Trophoblast cell (in vitro differentiated cells and primary cell): Measurements from ENCODE around the gene MBOAT1.

Source experiments
- DNase-seq, 2 donors: peaks; one replicate each; pipeline ENCODE4 v3.0.0-alpha.2; 2016
- H2AFZ ChIP-seq: 2 replicates; pipeline ENCODE4 v1.6.1; 2013; ENCODE audit warnings: low read length, moderate library complexity, mild to moderate bottlenecking; ENCODE audit not compliant: insufficient read depth, poor library complexity
- H2AK5ac ChIP-seq: 2 replicates; pipeline ENCODE4 v1.6.1; 2013; ENCODE audit warnings: mild to moderate bottlenecking, low read length
- H2BK120ac ChIP-seq: 2 replicates; pipeline ENCODE4 v1.6.1; 2013; ENCODE audit warnings: low read length, mild to moderate bottlenecking, moderate library complexity; ENCODE audit not compliant: insufficient read depth, poor library complexity
- H2BK12ac ChIP-seq: 2 replicates; pipeline ENCODE4 v1.6.1; 2013; ENCODE audit warnings: mild to moderate bottlenecking, low read length, moderate library complexity
- H2BK5ac ChIP-seq: 2 replicates; pipeline ENCODE4 v1.6.1; 2013; ENCODE audit warnings: low read length, low read depth, moderate library complexity, mild to moderate bottlenecking; ENCODE audit not compliant: poor library complexity
- H3K14ac ChIP-seq: 2 replicates; pipeline ENCODE4 v1.6.1; 2013; ENCODE audit warnings: mild to moderate bottlenecking, low read length
- H3K18ac ChIP-seq: 2 replicates; pipeline ENCODE4 v1.6.1; 2013; ENCODE audit warnings: mild to moderate bottlenecking, low read length
- H3K23ac ChIP-seq: 2 replicates; pipeline ENCODE4 v1.6.1; 2013; ENCODE audit warnings: low read length
- H3K27ac ChIP-seq: 2 replicates; pipeline ENCODE4 v1.5.1; 2013; ENCODE audit warnings: low read depth, mild to moderate bottlenecking, inconsistent platforms, low read length, moderate library complexity
- H3K27me3 ChIP-seq: 2 replicates; pipeline ENCODE4 v1.6.1; 2013; ENCODE audit warnings: inconsistent platforms, mild to moderate bottlenecking, low read length, moderate library complexity; ENCODE audit not compliant: insufficient read depth
- H3K36me3 ChIP-seq, 2 experiments: 1 replicate in 1 of 2; 2 replicates in 1 of 2; pipeline ENCODE4 v1.6.1; 2013; ENCODE audit warnings: low read length in 2 of 2, mild to moderate bottlenecking in 2 of 2, moderate library complexity in 1 of 2; ENCODE audit not compliant: insufficient read depth in 2 of 2, control insufficient read depth in 1 of 2
- H3K4ac ChIP-seq: 2 replicates; pipeline ENCODE4 v1.6.1; 2013; ENCODE audit warnings: low read depth, mild to moderate bottlenecking, low read length, moderate library complexity
- H3K4me1 ChIP-seq, 2 experiments: 1 replicate in 1 of 2; 2 replicates in 1 of 2; pipeline ENCODE4 v1.6.1; 2013; ENCODE audit warnings: low read length in 2 of 2, mild to moderate bottlenecking in 2 of 2, moderate library complexity in 1 of 2; ENCODE audit not compliant: insufficient read depth in 2 of 2, control insufficient read depth in 1 of 2
- H3K4me2 ChIP-seq: 2 replicates; pipeline ENCODE4 v1.6.1; 2013; ENCODE audit warnings: inconsistent platforms, mild to moderate bottlenecking, low read length, moderate library complexity
- H3K4me3 ChIP-seq: 2 replicates; pipeline ENCODE4 v1.5.1; 2013; ENCODE audit warnings: mild to moderate bottlenecking, low read depth, low read length, inconsistent platforms
- H3K79me1 ChIP-seq: one replicate; pipeline ENCODE4 v1.6.1; 2013; ENCODE audit warnings: low read length
- H3K79me2 ChIP-seq: 2 replicates; pipeline ENCODE4 v1.6.1; 2013; ENCODE audit warnings: low read length, mild to moderate bottlenecking; ENCODE audit not compliant: control insufficient read depth, insufficient read depth, poor library complexity
- H3K9ac ChIP-seq: 2 replicates; pipeline ENCODE4 v1.6.1; 2013; ENCODE audit warnings: mild to moderate bottlenecking, low read length
- H3K9me3 ChIP-seq: 2 replicates; pipeline ENCODE4 v1.6.1; 2013; ENCODE audit warnings: low read depth, mild to moderate bottlenecking, control low read depth, inconsistent platforms, low read length; ENCODE audit not compliant: insufficient read depth
- H4K12ac ChIP-seq: 2 replicates; pipeline ENCODE4 v1.6.1; 2013; ENCODE audit warnings: low read depth, mild to moderate bottlenecking, low read length, moderate library complexity
- H4K8ac ChIP-seq: 2 replicates; pipeline ENCODE4 v1.6.1; 2013; ENCODE audit warnings: low read depth, mild to moderate bottlenecking, low read length, moderate library complexity
- H4K91ac ChIP-seq: one replicate; pipeline ENCODE4 v1.6.1; 2013; ENCODE audit warnings: low read depth, mild to moderate bottlenecking, low read length, moderate library complexity
- WGBS: extraction: QIAGEN DNeasy Blood & Tissue Kit; methylation state at CpG from one replicate; pipeline ENCODE4 v1.1.7; 2013; ENCODE audit warnings: missing lambda C conversion rate; ENCODE audit not compliant: insufficient read length, insufficient coverage; ENCODE audit errors: extremely low coverage; 5-methylcytosine and 5-hydroxymethylcytosine counted together

The MBOAT1 gene

DNA sequence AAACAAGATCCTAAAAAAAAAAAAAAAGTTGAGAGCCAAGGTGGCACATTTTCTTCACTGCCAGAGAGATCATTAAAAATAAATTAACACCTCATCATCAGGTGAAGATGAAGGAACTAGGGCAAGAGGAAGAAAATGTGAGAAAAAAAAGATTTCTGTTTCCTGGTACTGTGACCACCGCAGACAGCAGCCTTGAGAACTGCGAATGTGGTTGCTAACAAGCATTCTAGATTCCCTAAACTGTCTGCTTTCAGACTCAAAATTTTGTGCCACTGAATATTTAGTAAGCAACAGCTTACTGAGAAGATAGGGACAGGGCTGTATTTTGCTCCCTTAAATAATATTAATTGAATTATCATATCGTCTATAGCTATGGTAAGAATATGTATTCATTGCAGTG lies 24.1 kb upstream of the MBOAT1 start:
- no peaks in the 10 kb centered on the region for H3K79me1 ChIP-seq

DNA sequence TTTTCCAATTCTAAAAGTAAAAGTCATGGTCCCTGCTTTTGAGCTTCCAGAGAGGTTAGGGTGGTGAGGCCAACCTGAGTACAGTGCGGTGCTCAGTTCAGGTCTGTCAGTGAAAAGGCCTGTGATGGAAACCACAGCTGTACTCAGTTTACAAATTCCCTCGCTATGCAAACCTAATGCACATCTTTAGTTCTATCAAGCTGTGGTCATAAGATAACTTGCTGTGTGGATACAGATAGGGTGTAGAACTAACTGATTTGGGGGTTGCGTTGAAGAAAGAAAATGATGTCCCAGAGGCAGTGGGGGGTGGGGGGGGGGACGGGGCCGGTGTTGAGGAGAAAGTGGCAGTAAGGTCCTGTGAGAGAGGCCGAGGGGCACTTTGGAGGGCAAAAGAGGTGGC lies 22.8 kb upstream of the MBOAT1 start:
- no peak overlapping the region for H2BK5ac ChIP-seq
- H3K18ac ChIP-seq = no peak overlapping the region
- no peak overlapping the region for H2AFZ ChIP-seq
- no peak overlapping the region for H2BK12ac ChIP-seq
- H2BK120ac ChIP-seq = no peak overlapping the region
- no peak overlapping the region for H3K4me2 ChIP-seq
- no peak overlapping the region for H3K9ac ChIP-seq
- H2AK5ac ChIP-seq = no peak overlapping the region
- H3K14ac ChIP-seq = no peak overlapping the region
- H4K91ac ChIP-seq = no peak overlapping the region
- H3K4me3 ChIP-seq = no peak overlapping the region
- H3K4me1 ChIP-seq = peaks cover 0 to 6% of the 10 kb centered on the region in 2 experiments
- DNase-seq = no peak
- H3K79me1 ChIP-seq = no peaks in the 10 kb centered on the region
- peaks cover 2% of the 10 kb centered on the region for H3K79me2 ChIP-seq
- H4K12ac ChIP-seq = no peak overlapping the region
- no peak overlapping the region for H3K23ac ChIP-seq
- no peak overlapping the region for H3K4ac ChIP-seq
- no peak overlapping the region for H3K27ac ChIP-seq
- no CpG with 5 or more reads among the region's 6 CpGs for WGBS
- no peaks in the 10 kb centered on the region for H3K27me3 ChIP-seq
- H3K9me3 ChIP-seq = no peaks in the 10 kb centered on the region
- H3K36me3 ChIP-seq = no peaks in the 10 kb centered on the region
- no peak overlapping the region for H4K8ac ChIP-seq

More for the DNA sequence above, 24.1 kb upstream of the MBOAT1 start:
- Histone ChIP-seq H2AK5ac (no peak overlapping the region), H2BK12ac (no peak overlapping the region), H3K9ac (no peak overlapping the region), H2BK120ac (no peak overlapping the region), H3K27me3 (no peaks in the 10 kb centered on the region), H3K4ac (no peak overlapping the region), H3K4me2 (no peak overlapping the region), H2AFZ (no peak overlapping the region), H3K23ac (no peak overlapping the region), H4K91ac (no peak overlapping the region), H3K36me3 (no peaks in the 10 kb centered on the region), H3K4me3 (no peak overlapping the region), H4K12ac (no peak overlapping the region), H3K4me1 (peaks cover 0 to 6% of the 10 kb centered on the region in 2 experiments), H3K18ac (no peak overlapping the region), H3K9me3 (no peaks in the 10 kb centered on the region), H2BK5ac (no peak overlapping the region), H3K14ac (no peak overlapping the region), H4K8ac (no peak overlapping the region), H3K79me2 (peaks cover 2% of the 10 kb centered on the region), H3K27ac (no peak overlapping the region)
- no CpG with 5 or more reads among the region's 3 CpGs for WGBS
- no peak for DNase-seq

DNA sequence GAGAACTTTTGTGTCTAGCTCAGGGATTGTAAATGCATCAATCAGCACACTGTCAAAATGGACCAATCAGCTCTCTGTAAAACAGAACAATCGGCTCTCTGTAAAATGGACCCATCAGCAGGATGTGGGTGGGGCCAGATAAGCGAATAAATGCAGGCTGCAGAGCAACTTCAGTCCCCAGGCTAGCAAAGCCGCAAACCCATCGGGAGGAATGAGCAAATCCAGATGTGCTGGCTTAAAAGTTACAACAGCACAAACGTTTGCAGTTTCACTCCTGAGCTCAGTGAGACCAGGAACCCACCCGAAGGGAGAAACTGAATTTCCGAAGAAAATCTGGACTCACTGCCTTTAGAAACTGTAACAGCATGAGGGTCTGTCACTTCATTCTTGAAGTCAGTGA lies 21.9 kb upstream of the MBOAT1 start:
- H3K36me3 ChIP-seq = no peaks in the 10 kb centered on the region
- WGBS = no CpG with 5 or more reads among the region's 7 CpGs
- no peak overlapping the region for H3K4me2 ChIP-seq
- no peaks in the 10 kb centered on the region for H3K9me3 ChIP-seq
- no peak overlapping the region for H3K27ac ChIP-seq
- no peak overlapping the region for H2BK5ac ChIP-seq
- H4K8ac ChIP-seq = no peak overlapping the region
- no peak overlapping the region for H4K91ac ChIP-seq
- no peak overlapping the region for H2AK5ac ChIP-seq
- H4K12ac ChIP-seq = no peak overlapping the region
- no peak overlapping the region for H3K4ac ChIP-seq
- peaks cover 2% of the 10 kb centered on the region for H3K79me2 ChIP-seq
- H2BK120ac ChIP-seq = no peak overlapping the region
- H3K23ac ChIP-seq = no peak overlapping the region
- H3K14ac ChIP-seq = no peak overlapping the region
- H3K9ac ChIP-seq = no peak overlapping the region
- H3K18ac ChIP-seq = no peak overlapping the region
- H3K4me1 ChIP-seq = peaks cover 0 to 6% of the 10 kb centered on the region in 2 experiments
- no peak overlapping the region for H3K4me3 ChIP-seq
- H2BK12ac ChIP-seq = no peak overlapping the region
- H2AFZ ChIP-seq = no peak overlapping the region
- no peaks in the 10 kb centered on the region for H3K79me1 ChIP-seq
- H3K27me3 ChIP-seq = no peaks in the 10 kb centered on the region
- no peak for DNase-seq

DNA sequence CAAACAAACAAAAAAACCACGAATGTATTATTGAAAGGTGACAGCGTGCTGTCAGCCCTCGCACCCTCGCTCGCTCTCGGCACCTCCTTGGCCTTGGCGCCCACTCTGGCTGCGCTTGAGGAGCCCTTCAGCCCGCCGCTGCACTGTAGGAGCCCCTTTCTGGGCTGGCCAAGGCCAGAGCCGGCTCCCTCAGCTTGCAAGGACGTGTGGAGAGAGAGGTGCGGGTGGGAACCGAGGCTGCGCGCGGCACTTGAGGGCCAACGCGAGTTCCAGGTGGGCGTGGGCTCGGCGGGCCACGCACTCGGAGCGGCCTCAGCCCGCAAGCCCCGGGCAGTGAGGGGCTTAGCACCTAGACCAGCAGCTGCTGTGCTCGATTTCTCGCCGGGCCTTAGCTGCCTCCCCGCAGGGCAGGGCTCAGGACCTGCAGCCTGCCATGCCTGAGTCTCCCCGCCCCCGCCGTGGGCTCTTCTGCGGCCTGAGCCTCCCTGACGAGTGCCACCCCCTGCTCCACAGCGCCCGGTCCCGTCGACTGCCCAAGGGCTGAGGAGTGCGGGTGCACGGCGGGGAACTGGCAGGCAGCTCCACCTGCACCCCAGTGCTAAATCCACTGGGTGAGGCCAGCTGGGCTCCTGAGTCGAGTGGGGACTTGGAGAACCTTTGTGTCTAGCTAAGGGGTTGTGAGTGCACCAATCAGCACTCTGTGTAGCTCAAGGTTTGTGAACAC lies 20.9 kb upstream of the MBOAT1 start:
- Histone ChIP-seq H3K4me2 (no peak overlapping the region), H3K79me2 (no peaks in the 10 kb centered on the region), H3K36me3 (no peaks in the 10 kb centered on the region), H2BK120ac (no peak overlapping the region), H3K79me1 (no peaks in the 10 kb centered on the region), H3K14ac (no peak overlapping the region), H3K18ac (no peak overlapping the region), H2AFZ (no peak overlapping the region), H3K23ac (no peak overlapping the region), H3K4ac (no peak overlapping the region), H4K91ac (no peak overlapping the region), H3K27me3 (no peaks in the 10 kb centered on the region), H3K9me3 (no peaks in the 10 kb centered on the region), H3K27ac (no peak overlapping the region), H3K4me1 (peaks cover 0 to 3% of the 10 kb centered on the region in 2 experiments), H2AK5ac (no peak overlapping the region), H4K8ac (no peak overlapping the region), H3K9ac (no peak overlapping the region), H2BK5ac (no peak overlapping the region), H3K4me3 (no peak overlapping the region), H2BK12ac (no peak overlapping the region), H4K12ac (no peak overlapping the region)
- WGBS = no CpG with 5 or more reads among the region's 44 CpGs
- no peak for DNase-seq
